ENCODE results near the gene IZUMO4. TPM values are rescaled to one million over a fixed set of nuclear protein-coding genes. Genes with fewer than 3 reads are reported as not detected.

The IZUMO4 gene
- total and polyA plus RNA-seq, 10 of the 15 experiments (the other 5 are each of a cell fraction or from before 2014, with no cell fraction given): 0.53 to 27.1 (median 7.5) TPM

DNA sequence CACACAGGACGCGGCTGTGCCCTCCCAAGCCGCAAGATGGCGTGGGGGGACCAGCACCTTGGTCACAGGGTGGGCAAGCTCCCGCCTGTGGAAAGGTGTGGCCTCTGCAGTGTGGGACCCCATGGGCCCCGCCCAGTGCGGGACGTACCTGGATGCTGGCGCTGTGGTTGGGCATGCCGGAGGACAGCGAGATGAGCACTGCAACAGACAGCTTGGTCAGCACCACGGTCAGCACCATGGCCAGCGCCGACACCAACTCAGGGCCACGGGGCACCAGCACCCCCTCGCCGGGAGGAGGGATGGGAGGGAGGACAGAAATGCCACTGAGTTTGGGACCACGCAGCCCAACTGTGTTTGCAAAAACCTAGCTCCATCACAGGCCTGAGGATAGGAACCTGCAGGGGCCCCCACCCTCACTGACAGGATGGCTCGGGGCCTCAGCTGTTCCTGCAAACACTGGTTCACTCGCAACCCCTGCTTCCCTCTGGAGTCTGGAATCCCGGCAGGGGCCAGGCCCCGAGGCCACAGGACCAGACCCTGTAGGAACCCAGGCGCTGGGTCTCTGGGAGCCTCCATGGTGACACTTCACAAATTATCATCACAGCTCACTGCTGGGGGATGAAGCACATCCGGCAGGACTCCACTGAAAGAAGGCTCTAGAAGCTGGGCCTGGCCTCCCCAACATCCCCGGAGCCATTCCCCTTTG, 27.1 kb downstream of the IZUMO4 start:
- CTCF ChIA-PET: interaction anchor here (0.9 to 1.4 kb wide), 2 partner anchors 17 to 105 kb away, joined by 3 read pairs; no protein-coding TSS in a partner anchor
- no peaks in the 10 kb centered on the region for H3K4me1 ChIP-seq (ENCODE audit: control insufficient read depth, insufficient read depth, low read length)
- no peak overlapping the region for H2AFZ ChIP-seq (ENCODE audit: control insufficient read depth, low read depth, low read length)
- no peaks in the 10 kb centered on the region for H3K79me2 ChIP-seq (ENCODE audit: control insufficient read depth, insufficient read depth, low read length)
- 92% methylated on average over 25 of the region's 25 CpGs for WGBS (ENCODE audit: insufficient coverage, insufficient replicate concordance, low lambda C conversion rate, missing lambda C conversion rate)
- no peak overlapping the region for H3K4me2 ChIP-seq (ENCODE audit: control insufficient read depth, insufficient read depth)
- no peak for DNase-seq (ENCODE audit: low read depth, low spot score)
- POLR2A ChIA-PET: no interaction called here
- no peak for FAIRE-seq
- H3K9ac ChIP-seq (ENCODE audit: control insufficient read depth, insufficient read depth, low read length): no peak overlapping the region
- in situ Hi-C loops (cut with MboI): no loop called here
- peaks cover 6 to 40% of the 10 kb centered on the region in 2 experiments; a peak in 3 of 4 replicates for H3K36me3 ChIP-seq (ENCODE audit: control insufficient read depth in 2 of 2, insufficient read depth in 2 of 2, low read length in 1 of 2)
- no peak for ATAC-seq
- intact Hi-C loops (cut with micrococcal nuclease; ENCODE audit: unreplicated experiment): no loop called here
- no TSS peak for BruUV-seq (replicated peaks)
- H3K4me3 ChIP-seq: no peak overlapping the region
- no peaks in the 10 kb centered on the region for H4K20me1 ChIP-seq (ENCODE audit: control insufficient read depth, insufficient read depth)
- no peaks in the 10 kb centered on the region for H3K9me3 ChIP-seq (replicated peaks; ENCODE audit: control insufficient read depth, insufficient read depth, low read length)
- RAD21 ChIA-PET (ENCODE audit: unreplicated experiment): no interaction called here
- no peaks in the 10 kb centered on the region for H3K27me3 ChIP-seq (replicated peaks in 1 of 2; ENCODE audit: control insufficient read depth in 2 of 2, insufficient read depth in 2 of 2, low read length in 1 of 2)
- SMC1A ChIA-PET (ENCODE audit: uncharacterized antibody, unreplicated experiment): no interaction called here
- no peak overlapping the region for H3K27ac ChIP-seq (ENCODE audit: control insufficient read depth, insufficient read depth)
- peak; percentile 62 for TF ChIP-seq POLR2A (IDR thresholded peaks at IDR 0.05; ENCODE audit: low read depth, low read length)
- TF ChIP-seq, protein P1, sequence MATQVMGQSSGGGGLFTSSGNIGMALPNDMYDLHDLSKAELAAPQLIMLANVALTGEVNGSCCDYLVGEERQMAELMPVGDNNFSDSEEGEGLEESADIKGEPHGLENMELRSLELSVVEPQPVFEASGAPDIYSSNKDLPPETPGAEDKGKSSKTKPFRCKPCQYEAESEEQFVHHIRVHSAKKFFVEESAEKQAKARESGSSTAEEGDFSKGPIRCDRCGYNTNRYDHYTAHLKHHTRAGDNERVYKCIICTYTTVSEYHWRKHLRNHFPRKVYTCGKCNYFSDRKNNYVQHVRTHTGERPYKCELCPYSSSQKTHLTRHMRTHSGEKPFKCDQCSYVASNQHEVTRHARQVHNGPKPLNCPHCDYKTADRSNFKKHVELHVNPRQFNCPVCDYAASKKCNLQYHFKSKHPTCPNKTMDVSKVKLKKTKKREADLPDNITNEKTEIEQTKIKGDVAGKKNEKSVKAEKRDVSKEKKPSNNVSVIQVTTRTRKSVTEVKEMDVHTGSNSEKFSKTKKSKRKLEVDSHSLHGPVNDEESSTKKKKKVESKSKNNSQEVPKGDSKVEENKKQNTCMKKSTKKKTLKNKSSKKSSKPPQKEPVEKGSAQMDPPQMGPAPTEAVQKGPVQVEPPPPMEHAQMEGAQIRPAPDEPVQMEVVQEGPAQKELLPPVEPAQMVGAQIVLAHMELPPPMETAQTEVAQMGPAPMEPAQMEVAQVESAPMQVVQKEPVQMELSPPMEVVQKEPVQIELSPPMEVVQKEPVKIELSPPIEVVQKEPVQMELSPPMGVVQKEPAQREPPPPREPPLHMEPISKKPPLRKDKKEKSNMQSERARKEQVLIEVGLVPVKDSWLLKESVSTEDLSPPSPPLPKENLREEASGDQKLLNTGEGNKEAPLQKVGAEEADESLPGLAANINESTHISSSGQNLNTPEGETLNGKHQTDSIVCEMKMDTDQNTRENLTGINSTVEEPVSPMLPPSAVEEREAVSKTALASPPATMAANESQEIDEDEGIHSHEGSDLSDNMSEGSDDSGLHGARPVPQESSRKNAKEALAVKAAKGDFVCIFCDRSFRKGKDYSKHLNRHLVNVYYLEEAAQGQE (IDR thresholded peaks at IDR 0.05; ENCODE audit: low read depth, low read length): peak; percentile 82
- TF ChIP-seq SMAD1 (IDR thresholded peaks at IDR 0.05; ENCODE audit: low read depth, partially characterized antibody): no peak

Measured in GM12878 (cell line).